HG03108 (cell line): ENCODE measurements around the gene EPRS1.
"Not testable (repeated sequence)": the region's sequence is repeated elsewhere in the genome, so short reads cannot be mapped to it uniquely, and the experiment has no call there.

Experiments
- ATAC-seq: cut with Tn5 transposase; IDR thresholded peaks from one replicate; pipeline ENCODE4 v1.9.1; 2021; ENCODE audit warnings: moderate library complexity; ENCODE audit not compliant: unreplicated experiment

Gene EPRS1

GRCh38 chr1:220046052-220046930 lies at the start of gene EPRS1:
Gene EPRS1 (minus strand): TSS chr1:220046505. CDS start chr1:220046388, 117 bp downstream.
- peak; percentile 99 for ATAC-seq

GRCh38 chr1:220094016-220094911 lies 48.0 kb upstream of the EPRS1 start, which contains the start of gene IARS2:
Gene IARS2 (plus strand): TSS chr1:220094132. CDS start chr1:220094217, 85 bp downstream.
- peak; percentile 56 for ATAC-seq

GRCh38 chr1:220093361-220094015 lies 47.2 kb upstream of the EPRS1 start:
- peak; percentile 2 for ATAC-seq

GRCh38 chr1:220092694-220093093 lies 46.4 kb upstream of the EPRS1 start:
- no peak for ATAC-seq

- peak; percentile 65 for ATAC-seq
These were observed 43.6 kb upstream of the EPRS1 start, which contains the start of gene BPNT1 for GRCh38 chr1:220089650-220090556. Gene BPNT1 (minus strand): TSS chr1:220089788. CDS start chr1:220079846, 9,942 bp downstream.

GRCh38 chr1:220086261-220086686 lies 40.0 kb upstream of the EPRS1 start:
- not testable (repeated sequence) for ATAC-seq

- ATAC-seq = no peak
These were observed 38.2 kb upstream of the EPRS1 start for GRCh38 chr1:220084460-220084859.

GRCh38 chr1:220077887-220078286 lies 31.6 kb upstream of the EPRS1 start:
- no peak for ATAC-seq

- ATAC-seq = no peak
These were observed 30.8 kb upstream of the EPRS1 start for GRCh38 chr1:220076861-220077762.

- ATAC-seq = no peak
These were observed 21.2 kb upstream of the EPRS1 start for GRCh38 chr1:220067269-220068204.

- no peak for ATAC-seq
These were observed 16.3 kb upstream of the EPRS1 start for GRCh38 chr1:220062629-220063028.

- no peak for ATAC-seq
These were observed 14.6 kb upstream of the EPRS1 start for GRCh38 chr1:220060876-220061275.

- no peak for ATAC-seq
These were observed 10.1 kb upstream of the EPRS1 start for GRCh38 chr1:220056374-220056773.

GRCh38 chr1:220045356-220046051 lies 801 bp downstream of the EPRS1 start:
- peak; percentile 22 for ATAC-seq

- no peak for ATAC-seq
These were observed 1.5 kb downstream of the EPRS1 start for GRCh38 chr1:220044678-220045355.

GRCh38 chr1:220043646-220044045 lies 2.7 kb downstream of the EPRS1 start:
- ATAC-seq = no peak
